GM21381 (cell line): ENCODE data around the gene RALGDS.

Source experiments
- ATAC-seq: cut with Tn5 transposase; IDR thresholded peaks from one replicate; pipeline ENCODE4 v1.9.1; 2021; ENCODE audit warnings: mild to moderate bottlenecking, moderate library complexity; ENCODE audit not compliant: unreplicated experiment

Gene RALGDS

DNA sequence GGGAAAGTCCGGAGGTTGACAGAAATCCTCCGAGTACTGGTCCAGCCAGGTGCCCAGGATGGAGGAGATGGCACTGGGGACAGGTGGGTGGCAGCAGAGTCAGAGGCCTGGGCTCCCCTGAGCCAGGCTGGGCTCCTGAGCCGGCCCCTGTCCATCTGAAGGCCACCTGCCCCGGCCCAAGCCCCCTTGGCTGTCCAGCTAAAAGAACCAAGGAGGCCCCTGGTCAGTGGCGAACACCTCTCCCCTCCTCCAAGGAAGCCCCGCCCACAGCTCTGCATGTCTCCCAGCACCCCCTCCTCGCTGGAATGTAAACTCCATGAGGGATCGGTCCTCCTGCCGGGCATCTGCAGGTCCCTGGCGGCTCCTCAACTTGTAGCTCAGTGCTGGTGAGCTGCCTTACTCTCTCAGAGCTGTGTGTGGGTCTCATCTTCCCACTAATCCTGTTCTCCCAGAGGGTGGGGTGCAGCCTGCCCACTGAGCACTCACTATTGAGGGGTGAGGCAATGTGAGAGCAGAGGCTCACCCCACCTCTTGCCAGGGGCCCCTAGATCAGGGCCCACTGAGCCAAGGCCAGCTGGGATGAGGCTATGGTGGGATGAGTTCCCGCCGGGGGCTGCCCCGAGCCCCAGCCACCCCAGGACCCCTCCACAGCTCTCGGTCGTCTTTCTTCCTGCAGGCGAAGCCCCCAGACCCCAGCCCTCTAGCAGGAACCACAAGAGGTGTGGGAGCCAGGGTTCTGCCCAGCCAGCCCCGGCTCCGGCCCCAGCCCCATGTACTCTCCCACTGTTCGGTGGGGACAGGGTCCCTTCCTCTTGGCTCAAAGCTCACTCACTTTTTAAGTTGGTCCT lies 12.0 kb downstream of the RALGDS start:
- ATAC-seq, result no peak

GRCh38 chr9:133107961-133108793 lies 12.9 kb downstream of the RALGDS start:
- no peak for ATAC-seq

DNA sequence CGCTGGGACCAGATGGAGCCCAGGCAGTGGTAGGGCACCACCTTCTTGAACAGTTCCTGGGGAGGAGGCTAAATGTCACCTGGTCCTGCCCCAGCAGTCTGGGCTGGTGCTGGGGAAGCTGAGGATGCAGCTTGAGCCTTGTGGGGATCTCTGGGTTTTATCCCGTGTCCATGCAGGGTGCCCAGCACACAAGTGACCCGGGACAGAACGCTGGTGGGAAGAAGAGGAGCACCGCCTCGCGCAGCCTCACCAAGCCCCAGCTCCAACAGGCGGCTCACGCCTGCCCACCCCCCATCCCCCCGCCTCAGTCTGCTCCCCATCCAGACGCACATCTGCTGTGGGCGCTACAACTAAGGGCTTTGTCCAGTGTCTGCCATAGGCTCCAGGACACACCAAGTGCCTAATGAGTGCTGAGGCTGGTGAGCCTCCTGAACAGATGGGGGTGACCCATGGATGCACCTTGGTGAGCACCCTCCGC lies 13.8 kb downstream of the RALGDS start:
- ATAC-seq, result no peak

GRCh38 chr9:133106511-133107244 lies 14.4 kb downstream of the RALGDS start:
- no peak for ATAC-seq

- ATAC-seq, result no peak
Measured at GRCh38 chr9:133105461-133105770, 15.6 kb downstream of the RALGDS start.

- no peak for ATAC-seq
Measured at GRCh38 chr9:133104718-133105460, 16.2 kb downstream of the RALGDS start.

- ATAC-seq, result no peak
Measured at GRCh38 chr9:133103987-133104505, 17.0 kb downstream of the RALGDS start.

GRCh38 chr9:133103183-133103986 lies 17.7 kb downstream of the RALGDS start:
- no peak for ATAC-seq

DNA sequence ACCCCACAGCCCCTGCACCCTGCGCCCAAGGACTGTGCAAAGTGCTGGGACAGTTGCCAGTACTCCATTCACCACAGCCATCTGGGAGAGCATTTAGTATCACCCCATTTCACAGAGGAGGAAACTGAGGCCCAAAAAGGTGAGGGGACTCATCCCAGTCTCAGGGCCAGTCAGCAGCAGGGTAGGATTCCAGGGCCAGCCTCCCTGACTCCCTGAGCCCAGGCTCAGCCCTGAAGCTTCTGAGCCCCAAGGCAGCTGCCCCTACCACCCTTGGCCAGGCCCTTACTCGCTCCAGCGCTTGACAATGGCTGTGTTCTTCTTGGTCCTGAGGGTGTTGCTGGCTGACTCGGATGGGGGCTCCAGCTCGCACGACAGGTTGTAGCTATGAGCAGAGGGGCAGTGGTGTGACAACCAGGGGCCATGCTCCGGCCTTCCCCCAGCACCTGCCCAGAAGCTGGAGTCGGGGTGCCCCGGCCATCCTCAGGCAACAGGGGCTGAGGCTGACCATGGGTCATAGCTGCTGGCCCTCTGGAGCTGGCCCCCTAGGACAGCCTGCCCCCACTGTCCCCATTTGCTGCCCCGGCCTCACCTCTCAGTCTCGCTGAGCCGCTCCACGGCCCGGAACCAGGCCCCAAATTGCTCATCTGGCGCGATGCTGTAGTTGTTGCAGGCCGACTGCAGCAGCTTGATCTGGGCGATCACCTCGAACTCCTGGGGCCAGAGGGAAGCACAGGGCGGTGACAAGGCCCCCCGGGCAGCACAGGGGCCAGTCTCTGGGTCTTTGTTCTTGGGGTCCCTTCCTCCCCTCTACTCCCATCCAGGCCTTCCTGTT lies 18.6 kb downstream of the RALGDS start:
- no peak for ATAC-seq

DNA sequence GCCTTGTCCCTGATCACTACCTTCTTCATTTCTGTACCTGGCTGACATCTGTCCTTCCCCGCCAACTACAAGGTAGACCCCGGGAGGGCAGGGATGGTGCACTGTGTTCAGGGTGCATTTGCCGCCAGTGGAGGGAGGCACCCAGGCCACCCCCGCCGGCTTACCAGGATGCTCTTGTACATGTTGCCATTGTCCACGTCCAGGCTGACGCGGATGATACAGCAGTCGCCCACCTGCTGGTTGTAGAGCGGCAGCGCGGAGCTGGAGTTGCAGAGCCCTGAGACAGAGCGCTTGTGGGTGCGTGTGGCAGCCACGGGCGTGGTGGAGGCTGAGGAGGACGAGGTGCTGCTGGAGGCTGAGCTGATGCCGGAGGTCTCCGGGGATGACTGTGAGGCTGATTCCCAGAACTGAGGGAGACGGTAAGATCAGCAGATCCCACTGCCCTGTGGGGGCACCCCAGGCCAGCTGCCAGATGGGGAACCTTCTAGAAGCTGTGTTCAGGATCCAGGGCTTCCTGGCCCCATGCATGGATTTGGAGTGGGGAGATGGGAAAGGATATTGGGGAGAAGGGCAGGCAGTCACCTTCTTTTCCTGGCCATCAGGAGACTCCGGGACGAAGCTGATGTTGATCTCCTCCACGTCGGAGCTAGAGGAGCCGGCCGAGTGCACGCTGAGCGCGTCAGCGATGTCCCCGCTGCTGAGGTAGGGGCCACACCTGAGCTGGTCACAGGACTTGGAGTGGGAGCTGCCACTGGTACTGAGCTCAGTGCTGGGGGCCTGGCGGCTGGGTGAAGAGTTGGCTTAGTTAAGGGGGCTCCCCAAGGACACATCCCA lies 19.5 kb downstream of the RALGDS start:
- no peak for ATAC-seq

DNA sequence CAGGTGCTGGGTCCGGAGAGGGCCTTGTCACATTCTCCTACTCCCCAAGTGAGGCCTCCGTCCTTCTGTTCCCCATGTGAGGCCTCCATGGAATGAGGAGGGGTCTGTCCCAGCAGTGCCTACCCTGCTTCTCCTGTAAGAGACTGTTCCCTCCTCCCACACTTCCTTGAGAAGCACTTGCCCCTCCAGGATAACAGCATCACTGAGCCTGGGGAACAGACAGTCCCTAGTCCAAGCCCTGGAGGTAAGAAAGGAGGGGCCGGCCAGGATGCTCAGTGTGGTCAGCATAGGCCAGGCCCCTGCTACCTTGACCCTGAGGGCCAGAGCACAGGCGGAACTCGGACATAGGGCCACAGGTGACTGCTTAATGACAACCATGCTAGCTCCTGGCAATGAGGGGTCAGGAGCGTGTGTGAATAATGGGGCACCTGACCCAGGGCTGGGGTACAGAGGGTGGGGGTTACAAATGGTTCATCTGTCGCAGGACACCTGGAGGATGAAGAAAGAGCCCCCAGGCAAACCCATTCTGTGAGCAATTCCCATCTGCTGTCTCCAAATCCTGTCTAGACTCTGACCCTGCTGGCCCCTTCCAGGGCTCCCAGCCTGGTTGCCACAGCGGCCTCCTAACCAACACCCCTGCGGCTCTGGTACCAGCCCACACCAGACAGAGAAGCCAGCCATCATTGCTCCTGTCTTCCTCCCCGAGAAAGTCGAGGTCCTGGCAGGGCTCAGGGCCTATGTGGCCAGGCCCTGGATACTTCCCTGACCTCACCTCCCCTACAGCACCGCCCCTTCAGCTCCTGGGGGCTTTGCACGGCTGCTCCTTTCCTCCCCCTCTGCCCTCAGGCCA lies 20.3 kb downstream of the RALGDS start:
- no peak for ATAC-seq

GRCh38 chr9:133099726-133100505 lies 21.1 kb downstream of the RALGDS start:
- no peak for ATAC-seq

DNA sequence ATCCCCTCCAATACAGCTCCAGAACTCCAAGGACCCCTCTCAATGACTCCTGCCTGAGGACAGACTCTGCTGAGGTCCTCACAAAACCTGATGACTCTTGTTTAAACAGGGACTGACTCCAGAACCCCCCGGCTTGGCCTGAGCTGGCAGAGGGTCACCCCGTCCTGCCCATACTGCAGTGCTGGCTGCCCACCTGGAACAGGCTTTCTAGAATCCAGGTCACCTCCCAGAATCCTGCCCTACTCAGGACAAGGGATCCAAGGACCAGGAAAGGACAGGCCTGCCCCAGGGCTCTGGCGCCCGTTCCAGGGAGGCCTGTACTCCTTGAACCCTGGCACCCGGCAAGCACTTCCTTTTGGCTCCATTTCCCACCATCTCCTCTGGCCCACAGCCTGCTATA lies 22.2 kb downstream of the RALGDS start:
- ATAC-seq, result no peak

GRCh38 chr9:133098104-133098754 lies 22.8 kb downstream of the RALGDS start:
- no peak for ATAC-seq

DNA sequence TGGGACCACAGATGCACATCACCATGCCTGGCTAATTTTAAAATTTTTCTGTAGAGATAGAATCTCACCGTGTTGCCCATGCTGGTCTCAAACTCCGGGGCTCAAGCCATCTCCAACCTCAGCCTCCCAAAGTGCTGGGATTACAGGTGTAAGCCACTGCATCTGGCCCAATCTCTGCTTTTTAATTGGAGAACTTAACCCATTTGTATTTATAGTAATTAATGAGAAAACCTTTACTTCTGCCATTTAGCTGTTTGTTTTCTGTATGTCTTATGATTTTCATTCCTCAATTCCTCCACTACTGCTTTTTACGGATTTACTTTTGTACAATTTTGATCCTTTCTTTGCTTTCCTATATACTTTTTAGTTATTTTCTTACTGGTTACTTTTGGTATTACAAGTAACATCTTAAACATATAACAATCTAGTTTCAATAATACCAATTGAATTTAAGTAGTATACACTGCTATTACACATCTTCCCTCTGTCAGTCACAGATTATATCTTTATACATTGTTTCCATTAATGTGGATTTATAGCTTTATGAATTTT lies 26.1 kb downstream of the RALGDS start:
- no peak for ATAC-seq
